Measurements from ENCODE around the gene GTPBP8. TPM values are rescaled to one million over a fixed set of nuclear protein-coding genes. Genes with fewer than 3 reads are reported as not detected.

Gene GTPBP8
- total and polyA plus RNA-seq, 2 of the 13 experiments (the other 11 are each of a cell fraction or from before 2014, with no cell fraction given): 12.5 to 16.7 TPM

GRCh38 chr3:112990672-112991602 lies at the start of gene GTPBP8 (continued):
- 0 out of 2 replicates have a peak, but pooled peaks have one; percentile 84 for TF ChIP-seq ZBTB43 (CRISPR knock-in tag; conservative IDR thresholded peaks at IDR 0.05)
- no peak for TF ChIP-seq ZNF468 (CRISPR knock-in tag; IDR thresholded peaks at IDR 0.05)
- 0 out of 2 replicates have a peak, but pooled peaks have one; percentile 42 for TF ChIP-seq HOXD1 (CRISPR knock-in tag; IDR thresholded peaks at IDR 0.05)
- peak; percentile 57 for TF ChIP-seq TEAD3 (CRISPR knock-in tag; optimal IDR thresholded peaks at IDR 0.05; ENCODE audit: borderline replicate concordance)
- no peak for TF ChIP-seq ZNF18 (CRISPR knock-in tag; IDR thresholded peaks at IDR 0.05; ENCODE audit: insufficient replicate concordance)
- TF ChIP-seq ZNF576 (CRISPR knock-in tag; IDR thresholded peaks at IDR 0.05): no peak
- TF ChIP-seq STAT5B (CRISPR knock-in tag; IDR thresholded peaks at IDR 0.05): no peak
- no peak for TF ChIP-seq KDM4B (CRISPR knock-in tag; IDR thresholded peaks at IDR 0.05)
- TF ChIP-seq MTA3 (CRISPR knock-in tag; IDR thresholded peaks at IDR 0.05): no peak
- TF ChIP-seq HNF4A (CRISPR knock-in tag; IDR thresholded peaks at IDR 0.05): peak; percentile 52
- TF ChIP-seq ZNF546 (CRISPR knock-in tag; conservative IDR thresholded peaks at IDR 0.05): no peak
- TF ChIP-seq RFX1 (IDR thresholded peaks at IDR 0.05): no peak
- TF ChIP-seq MEIS2 (CRISPR knock-in tag; IDR thresholded peaks at IDR 0.05): peak; percentile 76; the same call in 1 of the 2 replicates
- TF ChIP-seq ZNF24 (IDR thresholded peaks at IDR 0.05): no peak
- TF ChIP-seq MZF1 (CRISPR knock-in tag; IDR thresholded peaks at IDR 0.05; ENCODE audit: borderline replicate concordance): no peak
- no peak for TF ChIP-seq ZSCAN21 (CRISPR knock-in tag; IDR thresholded peaks at IDR 0.05; ENCODE audit: borderline replicate concordance)
- 0 out of 2 replicates have a peak, but pooled peaks have one; percentile 41 for TF ChIP-seq GMEB2 (CRISPR knock-in tag; IDR thresholded peaks at IDR 0.05; ENCODE audit: low read depth)
- TF ChIP-seq HINFP (CRISPR knock-in tag; IDR thresholded peaks at IDR 0.05; ENCODE audit: low read depth): peak; percentile 76; the same call in 1 of the 2 replicates
- TF ChIP-seq MAF1 (CRISPR knock-in tag; IDR thresholded peaks at IDR 0.05; ENCODE audit: borderline replicate concordance): no peak
- no peak for TF ChIP-seq ZMYM3 (CRISPR knock-in tag; IDR thresholded peaks at IDR 0.05)
- TF ChIP-seq RXRB (CRISPR knock-in tag; IDR thresholded peaks at IDR 0.05; ENCODE audit: borderline replicate concordance): peak; percentile 16; the same call in 1 of the 2 replicates
- TF ChIP-seq RXRA (CRISPR knock-in tag; IDR thresholded peaks at IDR 0.05): peak; percentile 85
- TF ChIP-seq ZC3H13 (CRISPR knock-in tag; IDR thresholded peaks at IDR 0.05): peak; percentile 83; the same call in 1 of the 2 replicates
- no peak; the same call in 1 of the 2 replicates for TF ChIP-seq SIX4 (CRISPR knock-in tag; IDR thresholded peaks at IDR 0.05)
